ENCODE data around the gene NFKBIA.
"Not testable (repeated sequence)": the region's sequence is repeated elsewhere in the genome, so short reads cannot be mapped to it uniquely, and the experiment has no call there.

Gene NFKBIA

DNA sequence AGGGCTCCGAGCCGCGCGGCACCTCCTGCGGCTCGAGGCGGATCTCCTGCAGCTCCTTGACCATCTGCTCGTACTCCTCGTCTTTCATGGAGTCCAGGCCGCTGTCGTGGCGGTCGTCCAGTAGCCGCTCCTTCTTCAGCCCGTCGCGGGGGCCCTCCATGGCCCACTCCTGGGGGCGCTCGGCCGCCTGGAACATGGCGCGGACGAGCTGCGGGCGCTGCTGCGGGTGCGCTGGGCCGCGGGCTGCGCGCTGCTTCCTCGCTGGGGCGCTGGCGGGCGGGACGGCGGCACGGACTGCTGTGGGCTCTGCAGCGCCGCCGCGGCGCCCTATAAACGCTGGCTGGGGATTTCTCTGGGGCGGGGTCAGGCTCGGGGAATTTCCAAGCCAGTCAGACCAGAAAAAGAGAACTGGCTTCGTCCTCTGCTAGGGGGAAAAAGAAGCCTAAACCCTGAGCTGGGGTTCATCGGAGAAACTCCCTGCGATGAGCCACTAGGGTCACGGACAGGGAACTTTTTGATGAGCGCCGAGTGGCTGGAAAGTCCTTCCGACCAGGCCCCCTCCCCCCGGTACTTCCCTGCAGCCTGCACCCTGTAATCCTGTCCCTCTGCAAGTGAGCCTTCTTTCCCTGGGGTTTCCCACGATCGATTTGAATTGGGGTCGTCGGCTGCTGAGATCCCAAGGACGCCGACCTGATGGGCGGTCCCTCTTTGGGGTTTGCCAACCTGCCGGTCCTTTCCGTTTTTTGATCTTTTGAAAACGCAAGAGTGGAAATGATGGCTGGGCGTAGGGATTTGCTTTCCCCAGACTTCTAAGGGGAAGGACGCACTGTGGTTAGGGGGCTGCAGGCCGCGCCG, at the start of gene NFKBIA:
Gene NFKBIA (minus strand): TSS at position 301 of the 855 bp plus-strand sequence. CDS start 105 bp downstream, at position 196.
- DNase-seq (ENCODE audit: low read depth), result peak; percentile 93

DNA sequence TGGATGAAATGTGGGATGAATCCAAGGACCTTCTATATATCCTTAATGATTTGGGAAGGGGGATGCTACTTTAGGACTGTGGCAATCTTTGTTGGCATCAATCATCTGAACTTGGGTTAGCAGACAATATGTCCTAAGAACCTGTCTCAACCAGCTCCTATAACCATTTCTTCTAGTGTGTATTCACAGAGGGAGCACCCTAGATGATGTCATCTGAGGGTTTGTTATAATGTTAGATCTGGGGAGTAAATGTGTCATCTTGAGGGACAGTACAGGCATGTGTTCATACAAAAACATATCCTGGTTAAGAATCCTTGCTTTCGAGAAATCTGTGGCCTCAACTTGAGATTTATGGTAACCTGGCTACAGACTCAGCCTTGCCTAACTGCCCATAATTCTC, 41.9 kb upstream of the NFKBIA start:
- no peak for DNase-seq (ENCODE audit: low read depth)

- no peak for DNase-seq (ENCODE audit: low read depth)
These were observed 39.6 kb upstream of the NFKBIA start for GRCh38 chr14:35444104-35444503.

- DNase-seq (ENCODE audit: low read depth), result no peak
These were observed 36.6 kb upstream of the NFKBIA start for GRCh38 chr14:35441160-35441559.

DNA sequence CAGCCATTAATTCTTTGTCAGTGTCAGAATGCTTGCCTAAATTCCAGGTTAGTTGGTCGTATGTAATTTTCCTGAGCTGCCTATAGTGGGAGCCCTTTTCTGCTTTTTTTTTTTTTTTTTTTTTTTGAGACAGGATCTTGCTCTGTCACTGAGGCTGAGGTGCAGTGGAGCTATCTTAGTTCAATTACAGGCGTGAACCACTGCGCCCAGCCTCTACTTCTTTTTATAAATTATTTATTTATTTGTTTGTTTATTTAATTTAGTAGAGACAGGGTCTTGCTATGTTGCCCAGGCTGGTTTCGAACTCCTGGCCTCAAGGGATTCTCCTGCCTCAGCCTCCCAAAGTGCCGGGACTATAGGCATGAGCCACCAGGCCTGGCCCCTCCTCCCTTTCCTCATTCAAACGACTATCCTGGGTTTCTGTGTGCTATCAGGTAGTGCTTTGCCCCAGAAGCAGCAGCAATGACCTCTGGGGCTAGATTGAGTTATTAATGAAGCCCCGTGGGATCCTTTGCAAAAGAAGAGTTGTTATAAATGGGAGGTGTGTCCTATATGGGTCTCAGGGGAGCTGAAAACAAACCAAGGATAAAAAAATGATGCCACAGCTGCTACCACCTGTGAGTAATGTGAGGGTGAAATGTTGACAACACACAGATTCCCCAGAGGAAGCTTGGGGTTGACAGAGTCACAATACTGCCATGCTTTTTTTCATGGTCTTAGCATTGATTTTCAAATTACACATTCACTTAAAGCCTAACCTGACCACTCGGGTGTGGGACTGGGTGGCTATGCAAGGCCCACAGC, 34.6 kb upstream of the NFKBIA start:
- no peak for DNase-seq (ENCODE audit: low read depth)

GRCh38 chr14:35438492-35438891, 33.9 kb upstream of the NFKBIA start:
- DNase-seq (ENCODE audit: low read depth), result not testable (repeated sequence)

DNA sequence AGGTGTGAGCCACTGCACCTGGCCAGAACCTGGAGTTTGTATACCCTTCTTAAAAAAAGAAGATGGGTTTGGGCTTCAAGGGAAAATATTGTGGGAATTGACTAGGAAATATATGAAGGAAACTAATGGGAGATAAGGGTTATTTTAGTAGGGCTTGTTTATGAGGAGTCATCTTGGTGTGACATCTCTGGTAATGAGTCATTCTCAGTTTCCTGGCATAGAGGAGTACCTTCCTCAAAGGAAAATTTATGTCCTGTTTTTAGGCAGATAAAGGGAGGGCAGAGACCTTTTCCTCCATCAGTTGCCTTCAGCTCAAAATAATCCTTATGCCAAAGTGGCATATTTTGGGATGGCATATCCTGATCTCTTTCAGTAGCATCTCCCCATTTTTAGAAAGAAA, 30.6 kb upstream of the NFKBIA start:
- DNase-seq (ENCODE audit: low read depth), result no peak

DNA sequence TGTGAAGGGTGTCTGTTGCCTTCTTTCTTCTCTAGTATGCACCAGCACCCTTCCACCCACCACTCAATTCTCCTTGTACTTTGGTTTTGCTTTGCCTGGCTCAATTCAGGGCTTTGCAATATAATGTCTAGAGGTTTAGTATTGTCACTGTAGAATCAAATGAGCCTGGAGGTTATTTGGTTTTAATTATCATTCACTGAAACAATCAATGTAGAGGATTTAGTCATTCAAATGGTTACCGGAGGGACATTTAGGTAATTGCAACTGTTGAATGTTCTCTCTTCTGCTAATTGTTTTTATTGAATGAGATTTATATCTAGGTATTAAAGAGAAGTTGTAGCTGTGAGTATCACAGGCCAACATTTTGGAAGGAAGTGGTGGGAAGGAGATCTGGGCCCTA, 29.3 kb upstream of the NFKBIA start:
- no peak for DNase-seq (ENCODE audit: low read depth)

DNA sequence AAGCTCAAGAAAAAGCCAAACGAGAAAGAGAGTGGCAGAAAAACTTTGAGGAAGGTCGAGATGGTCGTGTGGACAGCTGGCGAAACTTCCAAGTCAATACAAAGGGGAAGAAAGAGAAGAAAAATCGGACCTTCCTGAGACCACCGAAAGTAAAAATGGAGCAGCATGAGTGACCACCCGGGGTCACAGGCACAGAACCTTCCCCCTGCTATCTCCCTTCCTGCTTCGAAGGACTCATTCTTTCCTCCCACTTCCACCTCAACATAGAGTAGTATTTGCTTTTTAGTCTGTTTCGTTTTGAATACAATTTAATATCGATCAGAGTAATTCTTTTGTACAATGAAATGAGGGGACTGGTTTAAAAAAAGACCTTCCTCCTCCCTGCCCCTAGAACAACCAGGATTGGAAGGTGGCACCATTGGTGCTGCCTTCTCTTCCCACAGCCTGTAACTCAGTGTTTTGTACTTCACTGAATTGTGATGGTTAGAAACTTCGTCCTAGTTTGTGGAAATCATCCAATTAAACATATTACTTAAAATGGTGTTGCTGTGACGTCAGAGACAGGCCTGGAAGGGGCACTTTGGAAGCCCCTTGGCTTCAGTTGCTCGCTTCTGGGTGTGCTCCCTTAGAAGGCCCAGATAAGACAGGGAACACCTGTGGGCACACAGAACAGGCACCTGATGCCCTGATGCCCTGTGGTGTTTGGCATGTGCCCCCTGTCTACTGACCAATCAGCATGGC, 26.1 kb upstream of the NFKBIA start:
- DNase-seq (ENCODE audit: low read depth), result no peak

- DNase-seq (ENCODE audit: low read depth), result no peak
These were observed 25.4 kb upstream of the NFKBIA start for GRCh38 chr14:35429951-35430350.

GRCh38 chr14:35425850-35426249, 21.3 kb upstream of the NFKBIA start:
- DNase-seq (ENCODE audit: low read depth), result no peak

GRCh38 chr14:35423621-35424020, 19.1 kb upstream of the NFKBIA start:
- no peak for DNase-seq (ENCODE audit: low read depth)

DNA sequence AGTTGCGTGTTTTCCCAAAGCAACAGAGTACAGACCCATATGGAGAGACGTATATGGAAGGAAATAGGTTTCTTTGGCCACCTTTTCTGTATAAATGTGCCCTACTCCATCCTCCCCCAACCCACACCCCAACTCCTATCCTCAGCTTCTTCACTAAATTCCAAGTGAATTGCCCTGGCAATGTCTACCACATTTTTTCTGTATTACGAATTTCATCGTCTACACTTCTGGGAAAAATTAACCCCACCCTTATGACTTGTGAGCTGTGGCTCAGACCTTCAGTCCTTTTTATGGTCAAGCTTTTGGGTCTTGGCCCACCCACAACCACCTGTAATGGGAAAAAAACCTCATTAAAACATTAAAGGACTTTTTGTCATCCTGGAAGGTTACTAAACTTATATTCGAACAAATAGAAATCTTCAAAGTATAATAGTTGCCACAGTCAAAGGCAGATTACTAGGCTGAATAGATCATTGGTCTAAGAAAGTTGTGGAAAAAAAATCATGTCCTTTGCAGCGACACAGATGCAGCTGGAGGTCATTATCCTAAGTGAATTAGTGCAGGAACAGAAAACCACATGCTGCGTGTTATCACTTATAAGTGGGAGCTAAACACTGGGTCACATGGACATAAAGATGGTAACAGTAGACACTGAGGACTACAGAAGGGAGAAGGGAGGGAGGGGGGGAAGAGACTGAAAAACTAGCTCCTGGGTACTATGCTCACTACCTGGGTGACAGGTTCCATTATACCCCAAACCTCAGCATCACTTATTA, 15.7 kb upstream of the NFKBIA start:
- no peak for DNase-seq (ENCODE audit: low read depth)

DNA sequence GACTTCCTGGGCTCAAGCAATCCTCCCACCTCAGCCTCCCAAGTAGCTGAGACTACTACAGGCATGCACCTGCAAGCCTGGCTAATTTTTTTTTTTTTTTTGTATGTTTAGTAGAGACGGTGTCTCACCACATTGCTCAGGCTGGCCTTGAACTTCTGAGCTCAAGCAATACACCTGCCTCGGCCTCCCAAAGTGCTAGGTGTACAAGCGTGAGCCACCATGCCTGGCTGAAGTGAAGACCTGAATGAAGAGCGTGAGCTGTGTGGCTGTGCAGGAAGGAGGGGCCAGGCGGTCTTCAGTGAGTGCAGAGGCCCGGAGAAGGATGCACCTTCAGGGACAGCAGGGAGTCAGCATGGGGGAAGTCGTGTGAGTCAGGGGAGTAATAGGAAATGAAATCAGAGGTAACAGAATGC, 14.9 kb upstream of the NFKBIA start:
- DNase-seq (ENCODE audit: low read depth), result no peak

DNA sequence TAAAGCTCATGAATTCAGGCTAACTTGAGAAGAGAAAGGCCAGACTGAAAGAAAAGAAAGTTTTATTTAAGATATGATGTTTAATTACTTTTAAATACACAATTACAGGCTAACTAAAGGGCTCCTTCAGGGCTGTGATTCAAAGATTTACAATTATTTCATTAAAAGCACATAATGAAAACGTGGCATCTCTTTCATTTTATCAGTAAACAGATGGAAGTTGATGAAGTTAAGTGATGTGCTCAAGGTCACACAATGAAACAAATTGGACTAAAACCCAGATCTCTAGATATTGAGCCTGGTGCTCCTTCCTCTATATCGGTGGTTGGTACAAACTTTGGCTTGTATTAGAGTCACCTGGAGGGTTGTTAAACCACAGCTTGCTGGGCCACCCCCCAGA, 13.5 kb upstream of the NFKBIA start:
- DNase-seq (ENCODE audit: low read depth), result no peak

DNA sequence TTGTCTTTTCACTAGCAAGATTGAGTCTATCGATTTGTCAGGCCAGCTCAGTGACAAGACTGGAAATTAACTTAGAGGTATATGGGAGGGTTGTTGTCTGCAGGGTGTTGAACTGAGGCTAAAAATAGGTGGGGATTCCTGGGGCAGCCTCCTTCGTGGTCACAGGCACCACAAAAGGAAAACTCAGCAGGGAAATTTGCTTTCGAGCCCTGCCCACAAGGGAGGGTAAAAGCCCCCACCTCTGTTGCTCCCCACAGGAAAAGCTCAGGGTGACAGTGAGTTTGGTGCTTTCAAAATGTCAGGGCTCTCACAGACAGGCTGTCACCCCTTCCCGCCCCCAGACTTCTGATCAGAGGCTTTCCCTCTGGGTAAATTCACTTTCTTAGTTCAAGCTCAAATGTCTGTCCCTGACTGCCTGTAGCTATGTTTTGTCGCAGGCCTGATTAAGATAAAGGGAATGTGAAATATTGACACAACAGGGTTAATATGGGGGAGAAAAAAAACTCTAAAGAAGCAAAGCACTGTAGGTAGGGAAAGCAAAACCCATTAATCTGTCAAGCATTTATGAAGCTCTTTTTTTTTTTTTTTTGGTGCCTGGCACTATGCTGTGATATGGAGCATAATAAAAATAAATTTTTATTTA, 11.7 kb upstream of the NFKBIA start:
- peak; percentile 64 for DNase-seq (ENCODE audit: low read depth)

- no peak for DNase-seq (ENCODE audit: low read depth)
These were observed 9.8 kb upstream of the NFKBIA start for GRCh38 chr14:35414365-35414764.

GRCh38 chr14:35412272-35413056, 7.9 kb upstream of the NFKBIA start:
- DNase-seq (ENCODE audit: low read depth), result no peak

DNA sequence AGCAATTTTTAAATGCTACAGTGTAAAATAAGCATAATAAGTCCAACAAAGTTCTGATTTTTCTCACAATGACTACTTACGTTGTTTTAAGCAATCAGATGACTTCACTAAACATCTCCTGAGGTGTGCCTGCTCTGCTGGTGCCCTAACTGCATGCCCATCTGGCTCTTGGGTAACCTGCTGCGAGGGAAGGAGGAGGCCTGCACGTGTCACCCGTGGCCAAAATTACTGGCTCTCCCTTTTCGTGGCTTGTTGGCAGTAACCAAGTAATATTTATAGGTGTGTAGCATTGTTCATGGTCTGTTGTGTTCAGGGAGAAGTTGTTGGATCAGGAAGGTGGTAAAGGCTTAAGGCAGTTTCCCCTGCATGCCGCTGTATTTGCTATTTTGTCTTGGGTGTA, 6.3 kb upstream of the NFKBIA start:
- no peak for DNase-seq (ENCODE audit: low read depth)

DNA sequence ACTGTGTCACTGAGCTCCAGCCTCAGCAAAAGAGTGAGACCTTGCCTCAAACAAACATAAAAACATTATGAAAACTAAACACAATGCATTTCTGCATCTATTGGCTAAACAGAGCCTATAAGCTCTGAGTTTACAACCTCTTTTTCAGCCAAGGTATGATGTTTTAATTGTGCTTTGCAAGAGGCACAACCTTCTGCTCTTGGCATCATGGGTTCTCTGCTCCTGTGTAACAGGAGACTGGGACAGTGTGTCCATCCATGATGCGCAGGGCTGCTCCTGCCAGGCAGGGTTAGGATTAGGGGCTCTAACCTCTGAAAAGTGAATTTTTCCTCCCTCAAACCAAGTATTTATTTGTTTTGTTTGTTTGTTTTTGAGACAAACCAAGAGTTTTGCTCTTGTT, 5.0 kb upstream of the NFKBIA start:
- no peak for DNase-seq (ENCODE audit: low read depth)

Measured in activated T-helper 9 cell treated with anti-CD3 and anti-CD28 coated beads, Interleukin-2, amount 50 U/mL, for 16 hours (primary cell).